GM12878 (cell line): ENCODE measurements around the gene DISC1. TPM values are rescaled to one million over a fixed set of nuclear protein-coding genes. Genes with fewer than 3 reads are reported as not detected.

Source experiments
- ATAC-seq: fragments of 200-7000 bp; cut with Tn5 transposase; 3 replicates; pipeline ENCODE4 v1.9.1; 2020; ENCODE audit warnings: mild to moderate bottlenecking, moderate library complexity
- BruUV-seq: library from RNA; stranded (reverse); fragments of 400-500 nt; replicated peaks from 2 replicates; lab custom pipeline; 2021; lab: Mats Ljungman, UMichigan
- CTCF ChIA-PET: fragments of 300-600 bp; sonication (Branson Sonifier 250); formaldehyde crosslinking; extraction: SDS; loops from one replicate; lab custom pipeline; 2021; ENCODE audit warnings: inconsistent platforms; lab: Yijun Ruan, JAX
- POLR2A ChIA-PET: fragments of 350-600 bp; formaldehyde crosslinking; extraction: SDS; loops from one replicate; lab custom pipeline; 2021; ENCODE audit warnings: inconsistent platforms; lab: Charles Lee
- RAD21 ChIA-PET: fragments of 300-600 bp; sonication (Branson Sonifier 250); formaldehyde crosslinking; loops from one replicate; lab custom pipeline; 2023; ENCODE audit warnings: antibody characterized with exemption; ENCODE audit not compliant: unreplicated experiment; lab: Charles Lee
- SMC1A ChIA-PET: fragments of 300-600 bp; sonication (Branson Sonifier 250); formaldehyde crosslinking; loops from one replicate; lab custom pipeline; 2023; ENCODE audit not compliant: unreplicated experiment, uncharacterized antibody; lab: Charles Lee
- DNase-seq: peaks from one replicate; pipeline ENCODE4 v3.0.0-alpha.2; 2011; ENCODE audit warnings: low read depth, low spot score
- FAIRE-seq: peaks from 3 replicates; lab custom pipeline; 2011; peaks lifted over from hg19 to GRCh38; lab: Jason Lieb, UNC
- H2AFZ ChIP-seq: 2 replicates; pipeline ENCODE4 v1.6.0; 2011; ENCODE audit warnings: low read depth, low read length, control low read depth; ENCODE audit not compliant: control insufficient read depth
- H3K27ac ChIP-seq: 2 replicates; pipeline ENCODE4 v1.5.1; 2011; ENCODE audit warnings: control low read depth; ENCODE audit not compliant: control insufficient read depth, insufficient read depth
- H3K27me3 ChIP-seq, 2 experiments: replicated peaks in 1 of 2; 2 replicates each; pipeline versions ENCODE4 v1.6.0 to v1.6.1; 2011; ENCODE audit warnings: low read length in 1 of 2; ENCODE audit not compliant: control insufficient read depth in 2 of 2, insufficient read depth in 2 of 2
- H3K36me3 ChIP-seq, 2 experiments: 2 replicates each; pipeline ENCODE4 v1.5.1; 2011; ENCODE audit warnings: low read length in 1 of 2; ENCODE audit not compliant: control insufficient read depth in 2 of 2, insufficient read depth in 2 of 2
- H3K4me1 ChIP-seq: 2 replicates; pipeline ENCODE4 v1.6.1; 2011; ENCODE audit warnings: mild to moderate bottlenecking, low read length, moderate library complexity, mixed read lengths; ENCODE audit not compliant: control insufficient read depth, insufficient read depth
- H3K4me2 ChIP-seq: 2 replicates; pipeline ENCODE4 v1.6.0; 2011; ENCODE audit warnings: control low read depth; ENCODE audit not compliant: control insufficient read depth, insufficient read depth
- H3K4me3 ChIP-seq: fragments of 200-600 bp; sonication (generic); 2 replicates; pipeline ENCODE4 v1.5.1; 2016
- H3K79me2 ChIP-seq: 2 replicates; pipeline ENCODE4 v1.6.0; 2011; ENCODE audit warnings: low read length; ENCODE audit not compliant: control insufficient read depth, insufficient read depth
- H3K9ac ChIP-seq: 2 replicates; pipeline ENCODE4 v1.8.0; 2011; ENCODE audit warnings: low read length, control low read depth, mixed read lengths; ENCODE audit not compliant: control insufficient read depth, insufficient read depth
- H3K9me3 ChIP-seq: replicated peaks from 3 replicates; pipeline ENCODE4 v1.5.1; 2011; ENCODE audit warnings: mild to moderate bottlenecking, low read length; ENCODE audit not compliant: control insufficient read depth, insufficient read depth
- H4K20me1 ChIP-seq: 2 replicates; pipeline ENCODE4 v1.6.0; 2011; ENCODE audit not compliant: control insufficient read depth, insufficient read depth
- ATF3 ChIP-seq: IDR thresholded peaks from 2 replicates; pipeline ENCODE4 v1.6.1; 2011; ENCODE audit warnings: low read depth, mild to moderate bottlenecking, low read length, moderate library complexity, borderline replicate concordance; ENCODE audit errors: extremely low read depth
- BMI1 ChIP-seq: fragments of 450-650 bp; IDR thresholded peaks from 2 replicates; pipeline ENCODE4 v1.6.1; 2016; ENCODE audit warnings: mild to moderate bottlenecking, moderate library complexity, borderline replicate concordance
- CHD4 ChIP-seq: fragments of 200-600 bp; sonication (generic); IDR thresholded peaks from 2 replicates; pipeline ENCODE4 v1.6.1; 2016; ENCODE audit warnings: mild to moderate bottlenecking
- HDAC6 ChIP-seq: fragments of 200-600 bp; sonication (generic); IDR thresholded peaks from one replicate; pipeline ENCODE4 v1.8.0; 2017; ENCODE audit warnings: antibody characterized with exemption; ENCODE audit not compliant: unreplicated experiment
- JUNB ChIP-seq: IDR thresholded peaks from 2 replicates; pipeline ENCODE4 v1.6.1; 2016; ENCODE audit warnings: antibody characterized with exemption, mild to moderate bottlenecking
- LARP7 ChIP-seq: fragments of 450-650 bp; IDR thresholded peaks from 2 replicates; pipeline ENCODE4 v1.6.1; 2017; ENCODE audit warnings: mild to moderate bottlenecking
- MLLT1 ChIP-seq: fragments of 450-650 bp; IDR thresholded peaks from 2 replicates; pipeline ENCODE4 v1.6.1; 2016; ENCODE audit warnings: mild to moderate bottlenecking
- SPI1 ChIP-seq: IDR thresholded peaks from 2 replicates; pipeline ENCODE4 v1.6.1; 2011; ENCODE audit warnings: low read depth, mild to moderate bottlenecking, low read length, moderate library complexity, borderline replicate concordance; ENCODE audit not compliant: insufficient read depth
- ZBTB33 ChIP-seq: fragments of 450-650 bp; IDR thresholded peaks from 2 replicates; pipeline ENCODE4 v1.6.1; 2017; ENCODE audit warnings: mild to moderate bottlenecking
- ZNF687 ChIP-seq: fragments of 450-650 bp; IDR thresholded peaks from 2 replicates; pipeline ENCODE4 v1.6.1; 2017; ENCODE audit warnings: mild to moderate bottlenecking, moderate library complexity
- WGBS: methylation state at CpG from one replicate; pipeline ENCODE4 v1.1.6; 2016; ENCODE audit warnings: low lambda C conversion rate; ENCODE audit not compliant: insufficient replicate concordance, insufficient coverage; ENCODE audit errors: missing lambda C conversion rate; 5-methylcytosine and 5-hydroxymethylcytosine counted together
- in situ Hi-C: fragments of 300-500 bp; cut with MboI; formaldehyde crosslinking; loops from 9 replicates; pipeline ENCODE4 v1.14.3; 2018; ENCODE audit warnings: mixed read lengths
- intact Hi-C: fragments of 100-400 bp; cut with micrococcal nuclease; formaldehyde crosslinking; loops from one replicate; pipeline ENCODE4 v1.14.2; 2022; ENCODE audit not compliant: unreplicated experiment
- polyA plus RNA-seq, 11 experiments: library from polyadenylated mRNA; depleted of rRNA in 4 of 11; unstranded in 6 of 11; stranded (reverse) in 5 of 11; fragments of >200 nt; fragmentation: Nextera tagmentation in 4 of 11; fragmentation: Illumina TruSeq in 1 of 11; extraction: Ambion mirVana in 4 of 11; extraction: Trizol in 1 of 11; gene quantifications; 1 replicate in 1 of 11; 2 replicates in 10 of 11; pipeline versions ENCODE4 v1.2.1 to v1.2.3, GENCODE V29; 2011 to 2016; ENCODE audit warnings: inconsistent platforms in 2 of 11, missing spikeins in 2 of 11, low read depth in 1 of 11
- total RNA-seq, 4 experiments: library from RNA; depleted of rRNA in 3 of 4; stranded (reverse); fragments of >200 nt in 3 of 4; fragmentation: Illumina TruSeq in 1 of 4; extraction: Trizol in 1 of 4; gene quantifications; 2 replicates each; pipeline versions ENCODE4 v1.2.1 to v1.2.3, GENCODE V29; 2013 to 2021

DISC1 gene
- total and polyA plus RNA-seq, 10 of the 15 experiments (the other 5 are each of a cell fraction or from before 2014, with no cell fraction given) = 0.05 to 0.72 (median 0.19) TPM; not detected in 1

GRCh38 chr1:231679109-231679508 lies 52.5 kb downstream of the DISC1 start:
- Histone ChIP-seq H4K20me1 (no peaks in the 10 kb centered on the region), H3K4me2 (no peak overlapping the region), H2AFZ (no peak overlapping the region), H3K4me3 (no peak overlapping the region), H3K36me3 (no peaks in the 10 kb centered on the region), H3K9ac (no peak overlapping the region), H3K27me3 (no peaks in the 10 kb centered on the region; a peak in 1 of 4 replicates), H3K27ac (no peak overlapping the region), H3K9me3 (no peaks in the 10 kb centered on the region), H3K79me2 (no peaks in the 10 kb centered on the region), H3K4me1 (no peaks in the 10 kb centered on the region)
- no TSS peak for BruUV-seq
- ChIA-PET CTCF (no interaction called here), POLR2A (no interaction called here), SMC1A (no interaction called here), RAD21 (no interaction called here)
- intact Hi-C loops = no loop called here
- no peak for FAIRE-seq
- no peak for DNase-seq
- TF ChIP-seq ZNF687 (no peak), HDAC6 (no peak), JUNB (no peak), BMI1 (no peak), ATF3 (no peak), SPI1 (no peak), ZBTB33 (no peak), LARP7 (no peak), CHD4 (no peak), MLLT1 (no peak)
- ATAC-seq = no peak
- WGBS = 65% methylated on average over 2 of the region's 2 CpGs
- in situ Hi-C loops = no loop called here
